GM12864 (cell line): ENCODE data around the gene WHRN.
A peak's percentile ranks its signal among the peaks of the same experiment; 100 is the strongest.

Source experiments
- DNase-seq: peaks from one replicate; pipeline ENCODE4 v3.0.0-alpha.2; 2011; ENCODE audit warnings: low read depth
- H3K4me3 ChIP-seq: 2 replicates; pipeline ENCODE4 v1.5.1; 2011; ENCODE audit warnings: mild to moderate bottlenecking, low read depth, low read length, control low read depth
- CTCF ChIP-seq: IDR thresholded peaks from 2 replicates; pipeline ENCODE4 v1.5.1; 2011; ENCODE audit warnings: low read depth, mild to moderate bottlenecking, moderate library complexity, low read length, control low read depth, inconsistent platforms; ENCODE audit errors: missing control alignments

WHRN gene

GRCh38 chr9:114486205-114486963, 18.9 kb downstream of the WHRN start:
- TF ChIP-seq CTCF = no peak
- DNase-seq = no peak
- H3K4me3 ChIP-seq = no peak overlapping the region

- TF ChIP-seq CTCF = no peak
- peak; percentile 66 for DNase-seq
- no peak overlapping the region for H3K4me3 ChIP-seq
Observed at GRCh38 chr9:114484854-114485443, 20.3 kb downstream of the WHRN start.

- H3K4me3 ChIP-seq = no peak overlapping the region
- TF ChIP-seq CTCF = no peak
- DNase-seq = no peak
Observed at GRCh38 chr9:114484215-114484853, 20.9 kb downstream of the WHRN start.

- no peak for TF ChIP-seq CTCF
- no peak for DNase-seq
- H3K4me3 ChIP-seq = no peak overlapping the region
Observed at GRCh38 chr9:114483499-114483898, 21.8 kb downstream of the WHRN start.

- H3K4me3 ChIP-seq = no peak overlapping the region
- DNase-seq = no peak
- TF ChIP-seq CTCF = no peak
Observed at GRCh38 chr9:114482593-114482992, 22.7 kb downstream of the WHRN start.

- TF ChIP-seq CTCF = no peak
- no peak for DNase-seq
- no peak overlapping the region for H3K4me3 ChIP-seq
Observed at GRCh38 chr9:114481789-114482188, 23.5 kb downstream of the WHRN start.
